H9 (cell line): Measurements from ENCODE around the gene DTNB. TPM values are rescaled to one million over a fixed set of nuclear protein-coding genes. Genes with fewer than 3 reads are reported as not detected.

Experiments
- DNase-seq: peaks from one replicate; pipeline ENCODE4 v3.0.0-alpha.2; 2017
- H2AFZ ChIP-seq: one replicate; pipeline ENCODE4 v1.6.1; 2013; ENCODE audit warnings: mild to moderate bottlenecking, low read length, control low read depth, moderate library complexity
- H2AK5ac ChIP-seq: 2 replicates; pipeline ENCODE4 v1.6.1; 2013; ENCODE audit warnings: low read length, control low read depth, mixed read lengths; ENCODE audit not compliant: insufficient read length
- H2BK120ac ChIP-seq: one replicate; pipeline ENCODE4 v1.6.1; 2013; ENCODE audit warnings: low read depth, mild to moderate bottlenecking, low read length, control low read depth, inconsistent platforms; ENCODE audit not compliant: poor library complexity, severe bottlenecking
- H2BK12ac ChIP-seq: 2 replicates; pipeline ENCODE4 v1.6.1; 2013; ENCODE audit warnings: low read length, control low read depth, mixed read lengths, low read depth; ENCODE audit not compliant: insufficient read length
- H2BK15ac ChIP-seq: 2 replicates; pipeline ENCODE4 v1.6.1; 2013; ENCODE audit warnings: low read depth, low read length, control low read depth
- H2BK20ac ChIP-seq: one replicate; pipeline ENCODE4 v1.6.1; 2013; ENCODE audit warnings: low read depth, mild to moderate bottlenecking, low read length, control low read depth, inconsistent platforms; ENCODE audit not compliant: poor library complexity, severe bottlenecking
- H2BK5ac ChIP-seq: 2 replicates; pipeline ENCODE4 v1.6.1; 2013; ENCODE audit warnings: low read length, control low read depth, mixed read lengths; ENCODE audit not compliant: insufficient read length
- H3K14ac ChIP-seq: 2 replicates; pipeline ENCODE4 v1.6.1; 2013; ENCODE audit warnings: low read length, control low read depth; ENCODE audit not compliant: insufficient read depth
- H3K18ac ChIP-seq: 2 replicates; pipeline ENCODE4 v1.6.1; 2013; ENCODE audit warnings: low read depth, mild to moderate bottlenecking, mixed read lengths, low read length, control low read depth; ENCODE audit not compliant: insufficient read length
- H3K23ac ChIP-seq: 2 replicates; pipeline ENCODE4 v1.6.1; 2013; ENCODE audit warnings: low read length, control low read depth, mixed read lengths, low read depth; ENCODE audit not compliant: insufficient read length
- H3K23me2 ChIP-seq: 2 replicates; pipeline ENCODE4 v1.6.1; 2013; ENCODE audit warnings: low read depth, mild to moderate bottlenecking, mixed read lengths, low read length, control low read depth; ENCODE audit not compliant: insufficient read length, poor library complexity, severe bottlenecking
- H3K27ac ChIP-seq: 2 replicates; pipeline ENCODE4 v1.5.1; 2013; ENCODE audit warnings: low read length, control low read depth, mixed read lengths, low read depth; ENCODE audit not compliant: insufficient read length
- H3K27me3 ChIP-seq: 2 replicates; pipeline ENCODE4 v1.6.1; 2013; ENCODE audit warnings: low read length, control low read depth, inconsistent platforms; ENCODE audit not compliant: insufficient read depth
- H3K4ac ChIP-seq: 2 replicates; pipeline ENCODE4 v1.6.1; 2013; ENCODE audit warnings: low read depth, mild to moderate bottlenecking, control low read depth, inconsistent platforms, low read length, moderate library complexity
- H3K4me1 ChIP-seq: 2 replicates; pipeline ENCODE4 v1.6.1; 2013; ENCODE audit warnings: low read length, control low read depth, inconsistent platforms; ENCODE audit not compliant: insufficient read depth
- H3K4me2 ChIP-seq: 2 replicates; pipeline ENCODE4 v1.6.1; 2013; ENCODE audit warnings: low read length, control low read depth, mixed read lengths; ENCODE audit not compliant: insufficient read length, insufficient read depth
- H3K56ac ChIP-seq: 2 replicates; pipeline ENCODE4 v1.6.1; 2013; ENCODE audit warnings: low read depth, mild to moderate bottlenecking, mixed read lengths, low read length, control low read depth; ENCODE audit not compliant: insufficient read length
- H3K79me1 ChIP-seq: 2 replicates; pipeline ENCODE4 v1.6.1; 2013; ENCODE audit warnings: low read depth, mild to moderate bottlenecking, moderate library complexity, low read length, control low read depth, inconsistent platforms; ENCODE audit not compliant: insufficient read depth, poor library complexity, severe bottlenecking
- H3K79me2 ChIP-seq: 2 replicates; pipeline ENCODE4 v1.6.1; 2013; ENCODE audit warnings: low read length, control low read depth, inconsistent platforms; ENCODE audit not compliant: insufficient read depth
- H3K9ac ChIP-seq: 2 replicates; pipeline ENCODE4 v1.6.1; 2013; ENCODE audit warnings: low read length, control low read depth, mixed read lengths; ENCODE audit not compliant: insufficient read length; ENCODE audit errors: extremely low read depth
- H3K9me3 ChIP-seq: one replicate; pipeline ENCODE4 v1.6.1; 2013; ENCODE audit warnings: low read depth, low read length, inconsistent platforms; ENCODE audit not compliant: control insufficient read depth
- H3T11ph ChIP-seq: one replicate; pipeline ENCODE4 v1.6.1; 2013; ENCODE audit warnings: mild to moderate bottlenecking, low read length, control low read depth, inconsistent platforms
- H4K20me1 ChIP-seq: one replicate; pipeline ENCODE4 v1.6.1; 2013; ENCODE audit not compliant: control insufficient read depth, insufficient read length, insufficient read depth
- H4K5ac ChIP-seq: 2 replicates; pipeline ENCODE4 v1.6.1; 2013; ENCODE audit warnings: low read depth, mild to moderate bottlenecking, mixed read lengths, low read length, control low read depth; ENCODE audit not compliant: insufficient read length
- H4K8ac ChIP-seq: replicated peaks from 2 replicates; pipeline ENCODE4 v1.6.1; 2013; ENCODE audit warnings: low read length, control low read depth, mixed read lengths, low read depth; ENCODE audit not compliant: insufficient read length
- H4K91ac ChIP-seq: 2 replicates; pipeline ENCODE4 v1.6.1; 2013; ENCODE audit warnings: low read depth, mild to moderate bottlenecking, moderate library complexity, mixed read lengths, low read length, control low read depth; ENCODE audit not compliant: insufficient read length
- H3K27ac Mint-ChIP-seq, 3 experiments: 2 replicates in 2 of 3; 3 replicates in 1 of 3; pipeline ENCODE4 v1.8.0; 2020 to 2021; ENCODE audit warnings: mixed read lengths in 3 of 3, mild to moderate bottlenecking in 1 of 3, moderate library complexity in 1 of 3
- H3K27me3 Mint-ChIP-seq: 2 replicates; pipeline ENCODE4 v1.8.0; 2021; ENCODE audit warnings: low read depth, mild to moderate bottlenecking, moderate library complexity, mixed read lengths
- H3K36me3 Mint-ChIP-seq, 3 experiments: 2 replicates in 2 of 3; 3 replicates in 1 of 3; pipeline ENCODE4 v1.8.0; 2020 to 2021; ENCODE audit warnings: low read depth in 3 of 3, mixed read lengths in 3 of 3; ENCODE audit not compliant: insufficient read depth in 1 of 3
- H3K4me1 Mint-ChIP-seq, 2 experiments: 2 replicates each; pipeline ENCODE4 v1.8.0; 2020; ENCODE audit warnings: mixed read lengths in 2 of 2
- H3K4me3 Mint-ChIP-seq, 2 experiments: 2 replicates in 1 of 2; 3 replicates in 1 of 2; pipeline ENCODE4 v1.8.0; 2020 to 2021; ENCODE audit warnings: mild to moderate bottlenecking in 2 of 2, mixed read lengths in 2 of 2, moderate library complexity in 1 of 2
- H3K9me3 Mint-ChIP-seq, 2 experiments: 2 replicates in 1 of 2; 3 replicates in 1 of 2; pipeline ENCODE4 v1.8.0; 2020; ENCODE audit warnings: mild to moderate bottlenecking in 2 of 2, mixed read lengths in 2 of 2, moderate library complexity in 1 of 2
- total RNA-seq: library from RNA; stranded (reverse); gene quantifications from 2 replicates; pipeline ENCODE4 v1.2.1, GENCODE V29; 2021
- TF ChIP-seq, protein P1 (sequence below): fragments of 200-600 bp; sonication (generic); conservative IDR thresholded peaks from 3 replicates; pipeline ENCODE4 v1.8.0; 2021; ENCODE audit warnings: antibody characterized with exemption, mild to moderate bottlenecking

Gene DTNB
- total RNA-seq, 1 experiment from 2014 or later, result 26.7 TPM

- no peaks in the 10 kb centered on the region; the same call in 1 of the 2 replicates for H3K4me1 ChIP-seq
- H2BK120ac ChIP-seq, result no peak overlapping the region
- no peaks in the 10 kb centered on the region for H3K79me1 ChIP-seq
- H3K27ac Mint-ChIP-seq, result peak overlapping the region in 2 of 3 experiments; percentile 12 to 62; a peak in 3 of 7 replicates
- H2BK12ac ChIP-seq, result no peak overlapping the region
- no peak for DNase-seq
- no peak overlapping the region for H3K9ac ChIP-seq
- H3K56ac ChIP-seq, result no peak overlapping the region
- TF ChIP-seq, protein P1, sequence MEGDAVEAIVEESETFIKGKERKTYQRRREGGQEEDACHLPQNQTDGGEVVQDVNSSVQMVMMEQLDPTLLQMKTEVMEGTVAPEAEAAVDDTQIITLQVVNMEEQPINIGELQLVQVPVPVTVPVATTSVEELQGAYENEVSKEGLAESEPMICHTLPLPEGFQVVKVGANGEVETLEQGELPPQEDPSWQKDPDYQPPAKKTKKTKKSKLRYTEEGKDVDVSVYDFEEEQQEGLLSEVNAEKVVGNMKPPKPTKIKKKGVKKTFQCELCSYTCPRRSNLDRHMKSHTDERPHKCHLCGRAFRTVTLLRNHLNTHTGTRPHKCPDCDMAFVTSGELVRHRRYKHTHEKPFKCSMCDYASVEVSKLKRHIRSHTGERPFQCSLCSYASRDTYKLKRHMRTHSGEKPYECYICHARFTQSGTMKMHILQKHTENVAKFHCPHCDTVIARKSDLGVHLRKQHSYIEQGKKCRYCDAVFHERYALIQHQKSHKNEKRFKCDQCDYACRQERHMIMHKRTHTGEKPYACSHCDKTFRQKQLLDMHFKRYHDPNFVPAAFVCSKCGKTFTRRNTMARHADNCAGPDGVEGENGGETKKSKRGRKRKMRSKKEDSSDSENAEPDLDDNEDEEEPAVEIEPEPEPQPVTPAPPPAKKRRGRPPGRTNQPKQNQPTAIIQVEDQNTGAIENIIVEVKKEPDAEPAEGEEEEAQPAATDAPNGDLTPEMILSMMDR, result no peak
- no peak overlapping the region for H4K8ac ChIP-seq
- H3T11ph ChIP-seq, result no peak overlapping the region
- no peaks in the 10 kb centered on the region for H3K27me3 ChIP-seq
- H4K5ac ChIP-seq, result no peak overlapping the region
- H2BK5ac ChIP-seq, result no peak overlapping the region
- H3K4me2 ChIP-seq, result no peak overlapping the region
- H3K18ac ChIP-seq, result no peak overlapping the region
- H3K14ac ChIP-seq, result no peak overlapping the region
- no peaks in the 10 kb centered on the region for H3K9me3 ChIP-seq
- no peak overlapping the region for H2AK5ac ChIP-seq
- no peak overlapping the region for H3K27ac ChIP-seq
- no peak overlapping the region for H2BK20ac ChIP-seq
- H4K91ac ChIP-seq, result no peak overlapping the region
- no peaks in the 10 kb centered on the region; a peak in 2 of 5 replicates for H3K9me3 Mint-ChIP-seq
- H3K23me2 ChIP-seq, result no peaks in the 10 kb centered on the region
- H2AFZ ChIP-seq, result no peak overlapping the region
- no peaks in the 10 kb centered on the region for H4K20me1 ChIP-seq
- H3K36me3 Mint-ChIP-seq, result peaks cover 10 to 26% (median 14%) of the 10 kb centered on the region in 3 experiments
- H3K79me2 ChIP-seq, result no peaks in the 10 kb centered on the region
- no peak overlapping the region for H3K4ac ChIP-seq
- no peak overlapping the region for H2BK15ac ChIP-seq
- no peaks in the 10 kb centered on the region for H3K27me3 Mint-ChIP-seq
- peaks cover 20 to 22% of the 10 kb centered on the region in 2 experiments for H3K4me1 Mint-ChIP-seq
- no peak overlapping the region for H3K4me3 Mint-ChIP-seq
- no peak overlapping the region for H3K23ac ChIP-seq
Observed at GRCh38 chr2:25615920-25616319, 57.5 kb downstream of the DTNB start.
